ENCODE results near the gene MYL4.

DNA sequence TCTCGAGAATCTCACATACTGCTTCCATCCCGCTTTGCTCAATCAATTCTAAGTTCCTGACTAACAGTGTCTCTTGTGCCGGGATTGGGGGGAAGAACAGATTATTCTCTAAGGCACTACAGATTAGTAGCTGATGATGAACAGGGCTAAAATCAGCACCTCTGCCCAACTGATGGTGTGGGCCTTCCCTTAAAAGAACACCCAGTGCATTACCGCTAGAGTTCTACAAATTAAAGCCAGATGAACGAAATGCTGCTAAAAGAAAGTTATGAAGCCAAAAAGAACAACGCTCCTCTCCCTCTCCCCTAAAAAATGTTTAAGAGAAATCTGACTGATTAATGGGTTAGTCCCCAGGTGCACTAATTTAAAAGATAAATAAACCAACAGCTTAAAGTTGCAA, 24.5 kb upstream of the MYL4 start:
- TF ChIP-seq CTCF (IDR thresholded peaks at IDR 0.05; ENCODE audit: extremely low read depth in 1 of 2, insufficient read depth in 1 of 2, low read depth in 1 of 2, low read length in 2 of 2) (no peak), GATA2 (IDR thresholded peaks at IDR 0.05; ENCODE audit: insufficient read depth, insufficient read length, low read depth, low read length) (no peak), JUN (IDR thresholded peaks at IDR 0.05; ENCODE audit: borderline replicate concordance, insufficient read depth, insufficient read length, low read depth) (no peak)

Measured in endothelial cell of umbilical vein (primary cell).